Stimulated activated CD8-positive, alpha-beta memory T cell treated with anti-CD3 and anti-CD28 coated beads, Interleukin-4, amount 100 ng/mL, for 24 hours (primary cell): ENCODE measurements around the gene CHMP2B.
A peak's percentile ranks its signal among the peaks of the same experiment; 100 is the strongest.
"Not testable (repeated sequence)": the region's sequence is repeated elsewhere in the genome, so short reads cannot be mapped to it uniquely, and the experiment has no call there.

ENCODE experiments used
- DNase-seq: peaks from one replicate; pipeline ENCODE4 v3.0.0-alpha.2; 2020; ENCODE audit warnings: low read depth

The CHMP2B gene

DNA sequence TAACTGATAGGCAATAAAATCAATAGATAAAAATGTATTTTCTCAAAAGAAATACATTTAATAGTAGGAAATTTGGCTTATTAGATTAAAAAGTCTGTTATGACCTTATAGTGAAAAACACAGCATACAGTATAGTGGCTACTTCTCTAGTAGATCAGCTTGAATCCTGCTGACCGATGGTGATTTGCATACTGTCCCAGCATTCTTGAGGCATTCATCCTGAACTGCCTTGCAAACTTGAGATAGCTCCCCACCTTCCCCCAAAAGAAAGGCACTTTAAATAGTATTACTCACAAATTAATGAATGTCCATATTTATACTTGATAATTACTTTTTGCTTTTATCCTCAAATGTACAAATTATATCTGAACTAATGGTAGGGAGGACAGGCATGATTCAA is 6.7 kb downstream of the CHMP2B start:
- DNase-seq: no peak

DNA sequence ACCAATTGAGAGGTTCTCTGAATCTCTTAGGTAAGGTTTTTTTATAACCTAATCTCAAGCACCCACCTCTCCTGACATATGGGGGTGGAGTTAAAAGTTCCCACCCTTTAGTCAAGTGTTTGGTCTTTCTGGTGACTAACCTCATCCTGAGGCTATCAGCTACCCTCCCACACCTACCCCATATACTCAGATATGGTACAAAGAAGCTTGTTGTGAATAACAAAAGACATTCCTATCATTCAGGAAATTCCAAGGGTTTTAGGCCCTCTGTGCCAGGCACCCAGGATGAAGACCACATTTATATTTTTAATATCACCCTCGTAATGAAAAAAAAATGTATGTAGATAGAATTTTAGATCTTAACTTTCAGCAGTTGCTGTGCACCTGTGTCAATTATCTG is 9.0 kb downstream of the CHMP2B start:
- no peak for DNase-seq

GRCh38 chr3:87246662-87247429 is 19.7 kb downstream of the CHMP2B start:
- no peak for DNase-seq

GRCh38 chr3:87247430-87247773 is 20.3 kb downstream of the CHMP2B start:
- DNase-seq: no peak

- DNase-seq: not testable (repeated sequence)
These were observed 21.1 kb downstream of the CHMP2B start for GRCh38 chr3:87248231-87248630.

- DNase-seq: no peak
These were observed 21.7 kb downstream of the CHMP2B start for GRCh38 chr3:87248831-87249230.

DNA sequence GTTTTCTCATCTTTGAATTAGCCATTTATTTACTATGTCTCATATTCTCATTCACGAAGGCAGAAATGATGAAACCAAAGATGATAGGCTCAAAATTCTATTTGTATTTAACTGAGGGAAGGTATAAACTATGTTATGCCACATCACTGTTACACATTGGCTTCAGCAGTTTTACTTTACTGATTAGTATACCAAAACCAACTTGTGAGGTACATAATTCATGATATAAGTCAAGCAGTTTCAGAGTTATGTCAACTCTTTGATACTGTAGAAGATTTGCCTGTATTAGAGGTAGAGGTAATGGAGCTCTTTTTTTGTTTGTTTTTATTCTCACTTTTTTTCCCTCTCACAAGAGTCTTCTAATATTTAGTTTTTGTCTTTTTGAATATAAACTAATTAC is 22.9 kb downstream of the CHMP2B start:
- DNase-seq: no peak

GRCh38 chr3:87260270-87260669 is 33.2 kb downstream of the CHMP2B start:
- DNase-seq: peak; percentile 7

DNA sequence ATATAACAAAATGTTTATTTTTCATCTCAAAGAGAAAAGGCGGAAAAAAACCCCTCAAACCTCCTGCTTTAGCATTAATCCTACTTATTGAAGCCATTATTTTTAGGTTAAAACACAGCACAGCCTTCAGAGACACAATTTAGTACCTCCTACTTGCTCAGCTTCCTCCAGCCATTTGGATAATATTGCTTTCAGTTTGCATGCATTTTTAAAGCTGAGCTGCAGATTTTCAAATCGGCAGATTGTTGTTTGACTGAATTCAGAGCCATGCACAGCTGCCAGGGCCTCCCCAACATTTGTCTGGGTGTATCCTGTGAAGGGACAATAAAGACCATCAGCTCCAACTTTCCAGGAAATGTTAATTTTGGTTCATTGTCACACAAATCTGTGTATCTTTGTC is 34.8 kb downstream of the CHMP2B start:
- no peak for DNase-seq

DNA sequence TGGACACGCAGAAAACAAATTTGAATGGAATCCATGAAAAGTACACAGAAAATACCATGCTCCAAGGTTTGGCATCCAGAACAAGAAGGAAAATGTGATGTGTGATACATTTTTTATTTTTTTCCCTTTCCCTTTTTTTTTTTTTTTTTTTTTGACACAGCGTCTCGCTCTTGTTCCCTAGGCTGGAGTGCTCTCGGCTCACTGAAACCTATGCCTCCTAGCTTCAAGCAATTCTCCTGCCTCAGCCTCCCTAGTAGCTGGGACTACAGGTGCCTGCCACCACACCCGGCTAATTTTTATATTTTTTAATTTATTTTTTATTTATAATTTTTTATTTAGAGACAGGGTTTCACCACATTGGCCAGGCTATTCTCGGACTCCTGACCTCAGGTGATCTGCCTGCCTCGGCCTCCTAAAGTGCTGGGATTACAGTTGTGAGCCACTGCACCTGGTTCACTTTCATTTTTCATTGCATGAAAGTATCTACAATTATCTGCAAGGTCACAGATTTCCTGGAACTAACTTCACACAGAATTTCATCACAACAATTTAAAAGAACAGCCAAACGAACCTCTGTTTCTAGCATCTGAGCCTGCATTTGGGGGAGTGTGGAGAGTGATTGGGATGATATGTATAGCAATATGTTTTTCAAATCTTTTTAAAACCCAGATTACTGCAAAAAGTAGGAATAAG is 41.0 kb downstream of the CHMP2B start:
- no peak for DNase-seq

DNA sequence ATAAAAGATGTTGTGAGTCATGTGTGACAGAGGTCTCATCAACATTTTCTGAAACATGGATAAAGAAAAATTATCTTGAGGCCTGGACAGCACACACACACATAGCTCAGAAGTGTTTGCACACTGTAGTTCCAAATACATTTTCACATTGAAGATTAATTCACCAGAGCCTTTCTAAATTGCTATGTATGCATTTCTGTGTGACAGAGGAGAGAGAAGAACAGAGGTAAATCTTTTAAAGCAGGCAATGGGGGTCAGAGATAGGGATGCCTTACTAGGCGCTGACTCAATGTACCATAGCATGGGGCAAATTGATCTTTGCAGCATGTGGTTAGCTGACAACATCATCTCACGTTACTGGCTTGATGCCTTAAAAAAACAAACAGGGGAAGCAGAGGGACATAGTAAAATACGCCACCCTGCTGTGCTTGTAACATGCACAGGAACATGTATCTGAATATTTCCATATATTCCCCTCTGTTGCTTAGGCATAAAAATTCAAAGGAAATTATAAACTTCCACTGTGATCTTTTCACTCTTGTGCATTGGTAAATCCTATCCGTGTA is 41.6 kb downstream of the CHMP2B start:
- no peak for DNase-seq

DNA sequence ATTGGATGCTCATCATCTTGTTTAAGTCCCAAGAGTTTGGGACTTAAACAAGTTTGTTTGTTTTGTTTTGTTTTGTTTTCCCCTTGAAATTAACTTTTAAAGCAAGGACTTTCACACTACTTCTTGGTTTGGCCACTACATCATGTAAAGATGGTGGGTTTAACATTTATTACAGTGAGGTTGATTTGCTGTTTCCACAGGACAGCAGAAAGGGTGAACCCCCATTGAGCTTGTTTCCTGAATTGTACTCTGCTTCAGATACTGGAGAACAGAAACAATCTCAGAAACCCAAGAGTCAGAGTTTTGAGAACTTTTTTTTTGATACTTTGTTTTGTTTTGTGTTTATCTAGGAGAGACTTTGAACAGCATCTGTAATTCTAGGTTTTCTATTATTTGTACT is 42.6 kb downstream of the CHMP2B start:
- no peak for DNase-seq

- DNase-seq: no peak
These were observed 44.0 kb downstream of the CHMP2B start for GRCh38 chr3:87270908-87271700.

- DNase-seq: no peak
These were observed 45.7 kb downstream of the CHMP2B start for GRCh38 chr3:87272718-87273341.

GRCh38 chr3:87276484-87276883 is 49.4 kb downstream of the CHMP2B start, which contains the start of gene POU1F1:
POU1F1 (minus strand) TSS chr3:87276584; CDS start chr3:87276462, 122 bp downstream.
- no peak for DNase-seq

- no peak for DNase-seq
These were observed 59.9 kb downstream of the CHMP2B start for GRCh38 chr3:87287011-87287410.

GRCh38 chr3:87288446-87288845 is 61.3 kb downstream of the CHMP2B start:
- DNase-seq: no peak

GRCh38 chr3:87298111-87298718 is 71.1 kb downstream of the CHMP2B start:
- DNase-seq: no peak

DNA sequence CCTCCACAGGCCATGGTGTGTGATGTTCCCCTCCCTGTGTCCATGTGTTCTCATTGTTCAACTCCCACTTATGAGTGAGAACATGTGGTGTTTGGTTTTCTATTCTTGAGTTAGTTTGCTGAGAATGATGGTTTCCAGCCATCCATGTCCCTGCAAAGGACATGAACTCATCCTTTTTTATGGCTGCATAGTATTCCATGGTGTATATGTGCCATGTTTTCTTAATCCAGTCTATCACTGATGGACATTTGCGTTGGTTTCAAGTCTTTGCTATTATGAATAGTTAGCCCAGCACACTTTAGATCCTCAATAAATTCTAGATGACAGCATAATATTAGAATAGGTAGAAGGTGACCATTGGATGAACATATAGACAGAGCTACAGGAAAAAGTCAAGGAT is 77.9 kb downstream of the CHMP2B start:
- DNase-seq: not testable (repeated sequence)
